ENCODE measurements around the gene OLFML1. TPM values are rescaled to one million over a fixed set of nuclear protein-coding genes. Genes with fewer than 3 reads are reported as not detected.

OLFML1 gene
- total RNA-seq, 2 donors from 2014 or later = not detected

DNA sequence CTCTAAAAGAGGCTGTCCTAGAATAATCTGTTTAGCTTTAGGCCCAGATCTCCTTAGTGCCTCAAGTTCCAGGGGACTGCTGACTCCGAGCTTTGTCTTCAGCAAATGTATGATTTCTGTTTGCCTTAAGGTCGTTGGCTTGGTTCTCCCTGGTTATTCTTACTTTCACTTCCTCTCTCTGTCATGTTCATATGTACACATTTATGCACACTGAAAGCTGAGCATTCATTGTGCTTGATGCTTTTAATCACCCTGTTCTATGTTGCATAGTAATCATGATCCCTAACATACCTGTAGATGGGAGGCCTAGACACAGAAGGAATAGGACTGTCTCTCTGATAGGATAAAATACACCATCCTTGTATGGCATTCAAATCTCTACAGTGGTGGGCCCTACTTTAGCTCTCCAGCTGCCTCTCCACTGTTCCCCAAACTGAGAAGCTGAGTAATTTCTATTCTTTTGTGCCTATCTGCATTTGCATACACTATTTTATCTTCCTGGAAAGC is 35.7 kb downstream of the OLFML1 start:
- H3K27ac Mint-ChIP-seq = no peak overlapping the region
- H3K9me3 Mint-ChIP-seq = peaks cover 0 to 6% of the 10 kb centered on the region in 2 donors
- peak; percentile 44 to 57 for ATAC-seq (replicated peaks in 1 of 2)
- H3K4me3 Mint-ChIP-seq = no peak overlapping the region
- H3K27me3 Mint-ChIP-seq (ENCODE audit: low read depth) = no peaks in the 10 kb centered on the region
- peaks cover 0 to 2% of the 10 kb centered on the region in 2 donors for H3K36me3 Mint-ChIP-seq (ENCODE audit: insufficient read depth in 2 of 2)
- no peak for DNase-seq
- peaks cover 44% of the 10 kb centered on the region for H3K4me1 Mint-ChIP-seq (ENCODE audit: low read depth)

- DNase-seq (no peak), ATAC-seq (replicated peaks in 1 of 2) (no peak)
- Mint-ChIP-seq H3K27me3 (ENCODE audit: low read depth) (no peaks in the 10 kb centered on the region), H3K9me3 (peaks cover 0 to 6% of the 10 kb centered on the region in 2 donors), H3K4me3 (no peak overlapping the region), H3K4me1 (ENCODE audit: low read depth) (peaks cover 39% of the 10 kb centered on the region), H3K27ac (no peak overlapping the region), H3K36me3 (ENCODE audit: insufficient read depth in 2 of 2) (peaks cover 0 to 2% of the 10 kb centered on the region in 2 donors)
These were observed 36.8 kb downstream of the OLFML1 start for GRCh38 chr11:7522121-7522520.

GRCh38 chr11:7522546-7522945 is 37.2 kb downstream of the OLFML1 start:
- Mint-ChIP-seq H3K4me1 (ENCODE audit: low read depth) (peaks cover 39% of the 10 kb centered on the region), H3K27ac (no peak overlapping the region), H3K4me3 (no peak overlapping the region), H3K36me3 (ENCODE audit: insufficient read depth in 2 of 2) (peaks cover 0 to 2% of the 10 kb centered on the region in 2 donors), H3K27me3 (ENCODE audit: low read depth) (no peaks in the 10 kb centered on the region), H3K9me3 (peaks cover 0 to 6% of the 10 kb centered on the region in 2 donors)
- DNase-seq (no peak), ATAC-seq (replicated peaks in 1 of 2) (no peak)

- Mint-ChIP-seq H3K9me3 (peaks cover 0 to 6% of the 10 kb centered on the region in 2 donors), H3K4me1 (ENCODE audit: low read depth) (peaks cover 47% of the 10 kb centered on the region), H3K36me3 (ENCODE audit: insufficient read depth in 2 of 2) (peaks cover 0 to 2% of the 10 kb centered on the region in 2 donors), H3K27me3 (ENCODE audit: low read depth) (no peaks in the 10 kb centered on the region), H3K4me3 (no peak overlapping the region), H3K27ac (no peak overlapping the region)
- DNase-seq (no peak), ATAC-seq (replicated peaks in 1 of 2) (no peak)
These were observed 38.3 kb downstream of the OLFML1 start for GRCh38 chr11:7523416-7524210.

DNA sequence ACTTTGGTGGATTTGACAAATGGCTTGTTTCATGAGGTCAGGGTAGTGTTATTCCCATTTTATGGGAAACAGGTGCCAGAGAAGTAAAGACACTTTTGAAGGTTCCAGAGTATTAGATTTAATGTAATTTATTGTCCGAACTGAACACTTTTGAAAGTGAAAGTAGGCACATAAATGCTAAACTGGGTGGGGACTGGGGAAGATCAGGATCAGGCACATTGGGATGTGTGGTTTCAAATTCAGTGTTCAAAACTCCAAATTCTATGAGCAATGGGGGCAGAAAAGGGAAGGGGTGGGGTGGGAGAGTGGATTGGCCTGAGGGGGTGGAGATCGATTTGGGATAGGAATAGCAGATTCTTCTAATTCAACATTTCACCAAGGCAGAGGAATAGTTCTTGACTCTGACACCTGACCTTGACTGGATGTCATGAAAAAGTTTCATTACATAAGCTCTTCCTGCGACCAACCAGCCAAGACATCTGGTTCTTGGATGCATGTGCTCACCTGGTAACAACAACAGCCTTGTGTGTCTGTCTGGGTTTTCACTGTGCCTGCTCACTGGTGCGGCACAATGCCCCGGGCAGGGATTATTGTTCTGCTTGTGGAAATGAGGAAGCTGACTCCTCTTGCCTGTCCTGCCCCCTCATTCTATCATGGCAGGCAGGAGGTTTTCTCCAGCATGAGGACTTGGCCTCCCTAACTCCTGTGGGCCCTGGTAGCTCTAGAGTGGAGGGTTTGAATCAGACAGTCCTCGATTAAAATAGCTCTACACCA is 39.3 kb downstream of the OLFML1 start:
- Mint-ChIP-seq H3K9me3 (no peaks in the 10 kb centered on the region), H3K4me1 (ENCODE audit: low read depth) (peaks cover 48% of the 10 kb centered on the region), H3K36me3 (ENCODE audit: insufficient read depth in 2 of 2) (peaks cover 0 to 2% of the 10 kb centered on the region in 2 donors), H3K27me3 (ENCODE audit: low read depth) (no peaks in the 10 kb centered on the region), H3K27ac (peak overlapping the region; percentile 8), H3K4me3 (no peak overlapping the region)
- DNase-seq = no peak
- no peak for ATAC-seq (replicated peaks in 1 of 2)

DNA sequence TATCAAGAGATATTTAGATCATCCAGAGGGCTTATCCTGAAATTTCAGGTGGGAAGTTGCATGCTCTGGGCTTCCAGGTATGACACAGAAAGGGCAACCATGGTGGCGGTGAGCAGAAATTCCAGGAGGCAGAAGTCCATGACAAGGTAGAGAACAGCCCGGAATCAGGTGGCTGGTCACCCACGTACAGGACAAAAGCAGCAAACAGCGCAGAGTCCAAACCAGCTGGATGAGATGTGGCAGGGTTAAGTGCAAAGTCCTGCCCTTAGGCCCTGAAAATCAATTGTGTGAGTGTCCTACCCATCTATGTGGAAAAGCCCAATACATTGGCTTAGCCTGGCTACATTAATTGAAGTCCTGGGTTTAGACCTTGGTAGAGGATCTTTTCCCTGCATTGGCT is 40.1 kb downstream of the OLFML1 start:
- DNase-seq (no peak), ATAC-seq (replicated peaks in 1 of 2) (no peak)
- H3K4me1 Mint-ChIP-seq (ENCODE audit: low read depth) = peaks cover 50% of the 10 kb centered on the region

GRCh38 chr11:7527029-7527428 is 41.7 kb downstream of the OLFML1 start:
- ATAC-seq (replicated peaks in 1 of 2) (peak; percentile 86 to 91), DNase-seq (peak; percentile 34 to 38)
- H3K4me3 Mint-ChIP-seq = peak overlapping the region; percentile 5 to 6
- H3K9me3 Mint-ChIP-seq = no peaks in the 10 kb centered on the region
- peaks cover 0 to 2% of the 10 kb centered on the region in 2 donors for H3K36me3 Mint-ChIP-seq (ENCODE audit: insufficient read depth in 2 of 2)
- H3K4me1 Mint-ChIP-seq (ENCODE audit: low read depth) = peaks cover 60% of the 10 kb centered on the region
- H3K27ac Mint-ChIP-seq = no peak overlapping the region
- H3K27me3 Mint-ChIP-seq (ENCODE audit: low read depth) = no peaks in the 10 kb centered on the region

More for the DNA sequence above, 40.1 kb downstream of the OLFML1 start:
- Mint-ChIP-seq H3K4me3 (no peak overlapping the region), H3K27ac (no peak overlapping the region), H3K9me3 (no peaks in the 10 kb centered on the region), H3K27me3 (ENCODE audit: low read depth) (no peaks in the 10 kb centered on the region), H3K36me3 (ENCODE audit: insufficient read depth in 2 of 2) (peaks cover 0 to 2% of the 10 kb centered on the region in 2 donors)

GRCh38 chr11:7528514-7529049 is 43.3 kb downstream of the OLFML1 start:
- Mint-ChIP-seq H3K27me3 (ENCODE audit: low read depth) (no peaks in the 10 kb centered on the region), H3K4me1 (ENCODE audit: low read depth) (peaks cover 63% of the 10 kb centered on the region), H3K4me3 (no peak overlapping the region), H3K9me3 (no peaks in the 10 kb centered on the region), H3K27ac (no peak overlapping the region), H3K36me3 (ENCODE audit: insufficient read depth in 2 of 2) (peaks cover 0 to 2% of the 10 kb centered on the region in 2 donors)
- ATAC-seq (replicated peaks in 1 of 2) (no peak), DNase-seq (no peak)

DNA sequence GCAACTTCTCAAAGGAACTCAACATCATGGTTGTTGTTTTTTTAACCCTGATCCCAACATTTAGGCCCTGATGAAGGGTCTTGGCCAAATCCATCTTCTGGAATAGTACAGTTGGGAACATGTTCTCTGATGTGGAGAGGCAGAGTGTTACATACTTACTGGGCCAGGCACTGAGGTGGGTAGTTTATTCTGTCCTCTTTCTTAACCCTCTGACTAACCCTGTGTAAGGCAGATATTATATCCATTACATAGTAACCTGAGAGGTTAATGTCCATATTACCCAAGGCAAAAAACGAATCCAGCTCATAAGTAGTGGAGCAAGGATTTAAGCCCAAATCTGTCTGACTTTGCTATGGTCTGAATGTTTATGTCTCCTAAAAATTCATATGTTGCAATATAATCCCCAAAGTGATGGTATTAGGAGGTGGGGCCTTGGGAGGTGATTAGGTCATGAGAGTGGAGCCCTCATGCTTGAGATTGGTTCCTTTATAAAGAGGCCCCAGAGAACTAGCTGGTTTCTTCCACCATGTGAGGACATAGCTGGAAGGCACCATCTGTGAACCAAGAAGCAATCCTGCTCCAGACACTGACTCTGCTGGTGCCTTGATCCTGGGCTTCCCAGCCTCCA is 44.8 kb downstream of the OLFML1 start:
- DNase-seq = no peak
- Mint-ChIP-seq H3K4me3 (no peak overlapping the region), H3K27ac (no peak overlapping the region), H3K9me3 (no peaks in the 10 kb centered on the region), H3K27me3 (ENCODE audit: low read depth) (no peaks in the 10 kb centered on the region), H3K36me3 (ENCODE audit: insufficient read depth in 2 of 2) (no peaks in the 10 kb centered on the region), H3K4me1 (ENCODE audit: low read depth) (peaks cover 65% of the 10 kb centered on the region)
- no peak for ATAC-seq (replicated peaks in 1 of 2)

DNA sequence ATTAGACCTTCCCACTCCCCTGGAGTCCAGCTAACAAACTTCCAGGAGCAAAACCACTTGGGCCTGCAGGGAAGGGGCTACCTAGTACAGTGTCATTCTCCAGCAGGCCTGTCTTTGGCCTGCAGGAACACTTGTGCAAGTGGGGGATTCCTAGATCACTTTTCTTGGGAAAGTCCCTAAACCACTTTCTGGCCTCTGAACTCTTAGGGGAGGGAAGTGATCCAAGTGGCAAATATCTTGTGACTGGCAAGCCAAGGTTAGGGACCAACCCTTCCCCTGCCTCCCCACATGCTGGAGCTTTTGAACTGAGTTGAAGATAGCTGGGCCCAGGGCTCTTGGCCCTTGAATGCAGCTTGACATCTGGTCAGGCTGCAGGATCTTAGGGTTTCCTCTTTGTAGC is 45.7 kb downstream of the OLFML1 start:
- no peak for DNase-seq
- Mint-ChIP-seq H3K36me3 (ENCODE audit: insufficient read depth in 2 of 2) (no peaks in the 10 kb centered on the region), H3K9me3 (no peaks in the 10 kb centered on the region), H3K4me1 (ENCODE audit: low read depth) (peaks cover 66% of the 10 kb centered on the region), H3K27me3 (ENCODE audit: low read depth) (no peaks in the 10 kb centered on the region), H3K27ac (no peak overlapping the region), H3K4me3 (no peak overlapping the region)
- ATAC-seq (replicated peaks in 1 of 2) = no peak

- no peak overlapping the region for H3K4me3 Mint-ChIP-seq
- H3K9me3 Mint-ChIP-seq = no peaks in the 10 kb centered on the region
- no peaks in the 10 kb centered on the region for H3K36me3 Mint-ChIP-seq (ENCODE audit: insufficient read depth in 2 of 2)
- no peak for ATAC-seq (replicated peaks in 1 of 2)
- DNase-seq = no peak
- no peak overlapping the region for H3K27ac Mint-ChIP-seq
- H3K4me1 Mint-ChIP-seq (ENCODE audit: low read depth) = peaks cover 68% of the 10 kb centered on the region
- H3K27me3 Mint-ChIP-seq (ENCODE audit: low read depth) = peaks cover 7% of the 10 kb centered on the region
These were observed 47.3 kb downstream of the OLFML1 start for GRCh38 chr11:7532405-7533145.
